GM12878 (cell line): ENCODE measurements around the gene PPP4R1. TPM values are rescaled to one million over a fixed set of nuclear protein-coding genes. Genes with fewer than 3 reads are reported as not detected.

Source experiments
- ATAC-seq: fragments of 200-7000 bp; cut with Tn5 transposase; 3 replicates; pipeline ENCODE4 v1.9.1; 2020; ENCODE audit warnings: mild to moderate bottlenecking, moderate library complexity
- BruUV-seq: library from RNA; stranded (reverse); fragments of 400-500 nt; replicated peaks from 2 replicates; lab custom pipeline; 2021; lab: Mats Ljungman, UMichigan
- CTCF ChIA-PET: fragments of 300-600 bp; sonication (Branson Sonifier 250); formaldehyde crosslinking; extraction: SDS; loops from one replicate; lab custom pipeline; 2021; ENCODE audit warnings: inconsistent platforms; lab: Yijun Ruan, JAX
- POLR2A ChIA-PET: fragments of 350-600 bp; formaldehyde crosslinking; extraction: SDS; loops from one replicate; lab custom pipeline; 2021; ENCODE audit warnings: inconsistent platforms; lab: Charles Lee
- RAD21 ChIA-PET: fragments of 300-600 bp; sonication (Branson Sonifier 250); formaldehyde crosslinking; loops from one replicate; lab custom pipeline; 2023; ENCODE audit warnings: antibody characterized with exemption; ENCODE audit not compliant: unreplicated experiment; lab: Charles Lee
- SMC1A ChIA-PET: fragments of 300-600 bp; sonication (Branson Sonifier 250); formaldehyde crosslinking; loops from one replicate; lab custom pipeline; 2023; ENCODE audit not compliant: unreplicated experiment, uncharacterized antibody; lab: Charles Lee
- DNase-seq: peaks from one replicate; pipeline ENCODE4 v3.0.0-alpha.2; 2011; ENCODE audit warnings: low read depth, low spot score
- FAIRE-seq: peaks from 3 replicates; lab custom pipeline; 2011; peaks lifted over from hg19 to GRCh38; lab: Jason Lieb, UNC
- H2AFZ ChIP-seq: 2 replicates; pipeline ENCODE4 v1.6.0; 2011; ENCODE audit warnings: low read depth, low read length, control low read depth; ENCODE audit not compliant: control insufficient read depth
- H3K27ac ChIP-seq: 2 replicates; pipeline ENCODE4 v1.5.1; 2011; ENCODE audit warnings: control low read depth; ENCODE audit not compliant: control insufficient read depth, insufficient read depth
- H3K27me3 ChIP-seq, 2 experiments: replicated peaks in 1 of 2; 2 replicates each; pipeline versions ENCODE4 v1.6.0 to v1.6.1; 2011; ENCODE audit warnings: low read length in 1 of 2; ENCODE audit not compliant: control insufficient read depth in 2 of 2, insufficient read depth in 2 of 2
- H3K36me3 ChIP-seq, 2 experiments: 2 replicates each; pipeline ENCODE4 v1.5.1; 2011; ENCODE audit warnings: low read length in 1 of 2; ENCODE audit not compliant: control insufficient read depth in 2 of 2, insufficient read depth in 2 of 2
- H3K4me1 ChIP-seq: 2 replicates; pipeline ENCODE4 v1.6.1; 2011; ENCODE audit warnings: mild to moderate bottlenecking, low read length, moderate library complexity, mixed read lengths; ENCODE audit not compliant: control insufficient read depth, insufficient read depth
- H3K4me2 ChIP-seq: 2 replicates; pipeline ENCODE4 v1.6.0; 2011; ENCODE audit warnings: control low read depth; ENCODE audit not compliant: control insufficient read depth, insufficient read depth
- H3K4me3 ChIP-seq: fragments of 200-600 bp; sonication (generic); 2 replicates; pipeline ENCODE4 v1.5.1; 2016
- H3K79me2 ChIP-seq: 2 replicates; pipeline ENCODE4 v1.6.0; 2011; ENCODE audit warnings: low read length; ENCODE audit not compliant: control insufficient read depth, insufficient read depth
- H3K9ac ChIP-seq: 2 replicates; pipeline ENCODE4 v1.8.0; 2011; ENCODE audit warnings: low read length, control low read depth, mixed read lengths; ENCODE audit not compliant: control insufficient read depth, insufficient read depth
- H3K9me3 ChIP-seq: replicated peaks from 3 replicates; pipeline ENCODE4 v1.5.1; 2011; ENCODE audit warnings: mild to moderate bottlenecking, low read length; ENCODE audit not compliant: control insufficient read depth, insufficient read depth
- H4K20me1 ChIP-seq: 2 replicates; pipeline ENCODE4 v1.6.0; 2011; ENCODE audit not compliant: control insufficient read depth, insufficient read depth
- ASH2L ChIP-seq: fragments of 300-600, 200-600 bp; sonication (generic); IDR thresholded peaks from 2 replicates; pipeline ENCODE4 v1.6.1; 2017; ENCODE audit warnings: low read depth, mild to moderate bottlenecking, borderline replicate concordance
- ATF2 ChIP-seq: IDR thresholded peaks from 2 replicates; pipeline ENCODE4 v1.6.1; 2012; ENCODE audit warnings: low read length, inconsistent platforms
- HDAC2 ChIP-seq: fragments of 200-600 bp; sonication (generic); IDR thresholded peaks from 2 replicates; pipeline ENCODE4 v1.6.1; 2017
- IRF3 ChIP-seq: fragments of 450-650 bp; IDR thresholded peaks from 2 replicates; pipeline ENCODE4 v1.6.1; 2014; ENCODE audit warnings: mild to moderate bottlenecking
- SMC3 ChIP-seq: IDR thresholded peaks from 2 replicates; pipeline ENCODE4 v1.6.1; 2011; ENCODE audit warnings: low read length, improper control_type of control experiment, borderline replicate concordance
- SPI1 ChIP-seq: IDR thresholded peaks from 2 replicates; pipeline ENCODE4 v1.6.1; 2011; ENCODE audit warnings: low read depth, mild to moderate bottlenecking, low read length, moderate library complexity, borderline replicate concordance; ENCODE audit not compliant: insufficient read depth
- ZNF207 ChIP-seq: fragments of 450-650 bp; IDR thresholded peaks from 2 replicates; pipeline ENCODE4 v1.6.1; 2014; ENCODE audit warnings: antibody characterized with exemption, mild to moderate bottlenecking, borderline replicate concordance
- WGBS: methylation state at CpG from one replicate; pipeline ENCODE4 v1.1.6; 2016; ENCODE audit warnings: low lambda C conversion rate; ENCODE audit not compliant: insufficient replicate concordance, insufficient coverage; ENCODE audit errors: missing lambda C conversion rate; 5-methylcytosine and 5-hydroxymethylcytosine counted together
- in situ Hi-C: fragments of 300-500 bp; cut with MboI; formaldehyde crosslinking; loops from 9 replicates; pipeline ENCODE4 v1.14.3; 2018; ENCODE audit warnings: mixed read lengths
- intact Hi-C: fragments of 100-400 bp; cut with micrococcal nuclease; formaldehyde crosslinking; loops from one replicate; pipeline ENCODE4 v1.14.2; 2022; ENCODE audit not compliant: unreplicated experiment
- polyA plus RNA-seq, 11 experiments: library from polyadenylated mRNA; depleted of rRNA in 4 of 11; unstranded in 6 of 11; stranded (reverse) in 5 of 11; fragments of >200 nt; fragmentation: Nextera tagmentation in 4 of 11; fragmentation: Illumina TruSeq in 1 of 11; extraction: Ambion mirVana in 4 of 11; extraction: Trizol in 1 of 11; gene quantifications; 1 replicate in 1 of 11; 2 replicates in 10 of 11; pipeline versions ENCODE4 v1.2.1 to v1.2.3, GENCODE V29; 2011 to 2016; ENCODE audit warnings: inconsistent platforms in 2 of 11, missing spikeins in 2 of 11, low read depth in 1 of 11
- total RNA-seq, 4 experiments: library from RNA; depleted of rRNA in 3 of 4; stranded (reverse); fragments of >200 nt in 3 of 4; fragmentation: Illumina TruSeq in 1 of 4; extraction: Trizol in 1 of 4; gene quantifications; 2 replicates each; pipeline versions ENCODE4 v1.2.1 to v1.2.3, GENCODE V29; 2013 to 2021

The PPP4R1 gene
- total and polyA plus RNA-seq, 10 of the 15 experiments (the other 5 are each of a cell fraction or from before 2014, with no cell fraction given): 10.9 to 44.4 (median 26.0) TPM

DNA sequence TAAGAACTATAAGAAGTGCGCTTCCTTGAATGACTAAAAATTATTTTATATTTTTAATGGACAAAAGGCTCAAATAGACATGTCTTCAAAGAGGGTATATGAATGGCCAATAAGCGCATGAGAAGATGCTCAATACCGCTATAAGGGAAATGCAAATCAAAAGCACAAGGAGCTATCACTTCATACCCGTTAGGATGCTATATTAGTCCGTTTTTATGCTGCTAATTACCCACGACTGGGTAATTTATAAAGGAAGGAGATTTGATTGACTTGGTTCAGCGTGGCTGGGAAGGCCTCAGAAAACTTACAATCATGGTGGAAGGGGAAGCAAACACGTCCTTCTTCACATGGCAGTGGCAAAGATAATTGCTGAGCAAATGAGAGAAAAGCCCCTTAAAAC is 20.5 kb upstream of the PPP4R1 start:
- TF ChIP-seq IRF3 (no peak), ATF2 (no peak), ASH2L (no peak), ZNF207 (no peak), SPI1 (no peak), SMC3 (no peak), HDAC2 (no peak)
- H3K4me2 ChIP-seq: no peak overlapping the region
- DNase-seq (no peak), ATAC-seq (no peak), FAIRE-seq (no peak)
- WGBS: 48% methylated on average over 8 of the region's 8 CpGs
- RAD21 ChIA-PET: no interaction called here
- no peaks in the 10 kb centered on the region for H4K20me1 ChIP-seq
- no TSS peak for BruUV-seq
- no peaks in the 10 kb centered on the region for H3K4me1 ChIP-seq
- H3K79me2 ChIP-seq: no peaks in the 10 kb centered on the region
- intact Hi-C loops: no loop called here
- in situ Hi-C loops: no loop called here
- H3K9me3 ChIP-seq: peaks cover 5% of the 10 kb centered on the region; the same call in 2 of the 3 replicates
- no peak overlapping the region for H3K27ac ChIP-seq
- H3K36me3 ChIP-seq: no peaks in the 10 kb centered on the region
- H2AFZ ChIP-seq: no peak overlapping the region
- POLR2A ChIA-PET: no interaction called here
- H3K27me3 ChIP-seq: no peaks in the 10 kb centered on the region
- no peak overlapping the region for H3K9ac ChIP-seq
- SMC1A ChIA-PET: no interaction called here
- no peak overlapping the region for H3K4me3 ChIP-seq
- CTCF ChIA-PET: no interaction called here
